Ishikawa (cell line): ENCODE results near the gene LRP5.

Experiments used
- CEBPB ChIP-seq: IDR thresholded peaks from 2 replicates; pipeline ENCODE4 v1.6.1; 2012
- CREB1 ChIP-seq: IDR thresholded peaks from 2 replicates; pipeline ENCODE4 v1.6.1; 2012; ENCODE audit warnings: low read depth
- EGR1 ChIP-seq: IDR thresholded peaks from 2 replicates; pipeline ENCODE4 v1.6.1; 2012
- EP300 ChIP-seq: IDR thresholded peaks from 2 replicates; pipeline ENCODE4 v1.6.1; 2012; ENCODE audit warnings: borderline replicate concordance
- FOXM1 ChIP-seq: IDR thresholded peaks from 2 replicates; pipeline ENCODE4 v1.6.1; 2012; ENCODE audit warnings: low read depth, borderline replicate concordance
- MAX ChIP-seq: IDR thresholded peaks from 2 replicates; pipeline ENCODE4 v1.6.1; 2012
- NFIC ChIP-seq: IDR thresholded peaks from 2 replicates; pipeline ENCODE4 v1.6.1; 2012
- RAD21 ChIP-seq: IDR thresholded peaks from 2 replicates; pipeline ENCODE4 v1.6.1; 2012; ENCODE audit warnings: low read depth
- REST ChIP-seq: IDR thresholded peaks from 2 replicates; pipeline ENCODE4 v1.6.1; 2012; ENCODE audit warnings: low read depth, mild to moderate bottlenecking
- TAF1 ChIP-seq: IDR thresholded peaks from 2 replicates; pipeline ENCODE4 v1.6.1; 2012; ENCODE audit warnings: low read depth, mild to moderate bottlenecking
- TCF12 ChIP-seq: IDR thresholded peaks from 2 replicates; pipeline ENCODE4 v1.6.1; 2012; ENCODE audit warnings: low read depth
- TEAD4 ChIP-seq: IDR thresholded peaks from 2 replicates; pipeline ENCODE4 v1.6.1; 2012
- USF1 ChIP-seq: IDR thresholded peaks from 2 replicates; pipeline ENCODE4 v1.6.1; 2012
- YY1 ChIP-seq: IDR thresholded peaks from 2 replicates; pipeline ENCODE4 v1.6.1; 2012; ENCODE audit warnings: low read depth
- ZBTB7A ChIP-seq: IDR thresholded peaks from 2 replicates; pipeline ENCODE4 v1.6.1; 2012; ENCODE audit warnings: low read depth

Gene LRP5

GRCh38 chr11:68449951-68450350 is 137.6 kb downstream of the LRP5 start:
- TF ChIP-seq FOXM1, result no peak
- no peak for TF ChIP-seq CEBPB
- TF ChIP-seq REST, result no peak
- no peak for TF ChIP-seq EGR1
- no peak for TF ChIP-seq ZBTB7A
- TF ChIP-seq MAX, result no peak
- TF ChIP-seq RAD21, result no peak
- TF ChIP-seq CREB1, result no peak
- no peak for TF ChIP-seq EP300
- no peak for TF ChIP-seq NFIC
- no peak for TF ChIP-seq TEAD4
- TF ChIP-seq YY1, result no peak
- no peak for TF ChIP-seq TCF12
- TF ChIP-seq USF1, result no peak
- no peak for TF ChIP-seq TAF1

- TF ChIP-seq REST, result no peak
- no peak for TF ChIP-seq TAF1
- TF ChIP-seq CEBPB, result no peak
- TF ChIP-seq FOXM1, result no peak
- TF ChIP-seq USF1, result no peak
These were observed 138.3 kb downstream of the LRP5 start for GRCh38 chr11:68450711-68451110.

- TF ChIP-seq TAF1, result no peak
- no peak for TF ChIP-seq ZBTB7A
- TF ChIP-seq EGR1, result peak; percentile 58; the same call in 1 of the 2 replicates
- TF ChIP-seq NFIC, result no peak
- TF ChIP-seq CEBPB, result no peak
- no peak for TF ChIP-seq FOXM1
- no peak for TF ChIP-seq MAX
- TF ChIP-seq RAD21, result no peak
- no peak for TF ChIP-seq YY1
- no peak for TF ChIP-seq USF1
- TF ChIP-seq TCF12, result 0 out of 2 replicates have a peak, but pooled peaks have one; percentile 13
These were observed 142.4 kb downstream of the LRP5 start for GRCh38 chr11:68454767-68455166.

GRCh38 chr11:68455485-68455884 is 143.1 kb downstream of the LRP5 start:
- no peak for TF ChIP-seq TEAD4
- no peak for TF ChIP-seq CREB1
- no peak for TF ChIP-seq REST
- TF ChIP-seq EGR1, result no peak
- TF ChIP-seq MAX, result no peak
- TF ChIP-seq USF1, result no peak
- TF ChIP-seq ZBTB7A, result no peak
- no peak for TF ChIP-seq EP300
- TF ChIP-seq FOXM1, result no peak
- no peak for TF ChIP-seq TAF1
- no peak for TF ChIP-seq CEBPB
- TF ChIP-seq YY1, result no peak
- TF ChIP-seq TCF12, result no peak
- TF ChIP-seq NFIC, result no peak
- TF ChIP-seq RAD21, result no peak
